Measurements from ENCODE around the gene TNFRSF1B.

The TNFRSF1B gene

DNA sequence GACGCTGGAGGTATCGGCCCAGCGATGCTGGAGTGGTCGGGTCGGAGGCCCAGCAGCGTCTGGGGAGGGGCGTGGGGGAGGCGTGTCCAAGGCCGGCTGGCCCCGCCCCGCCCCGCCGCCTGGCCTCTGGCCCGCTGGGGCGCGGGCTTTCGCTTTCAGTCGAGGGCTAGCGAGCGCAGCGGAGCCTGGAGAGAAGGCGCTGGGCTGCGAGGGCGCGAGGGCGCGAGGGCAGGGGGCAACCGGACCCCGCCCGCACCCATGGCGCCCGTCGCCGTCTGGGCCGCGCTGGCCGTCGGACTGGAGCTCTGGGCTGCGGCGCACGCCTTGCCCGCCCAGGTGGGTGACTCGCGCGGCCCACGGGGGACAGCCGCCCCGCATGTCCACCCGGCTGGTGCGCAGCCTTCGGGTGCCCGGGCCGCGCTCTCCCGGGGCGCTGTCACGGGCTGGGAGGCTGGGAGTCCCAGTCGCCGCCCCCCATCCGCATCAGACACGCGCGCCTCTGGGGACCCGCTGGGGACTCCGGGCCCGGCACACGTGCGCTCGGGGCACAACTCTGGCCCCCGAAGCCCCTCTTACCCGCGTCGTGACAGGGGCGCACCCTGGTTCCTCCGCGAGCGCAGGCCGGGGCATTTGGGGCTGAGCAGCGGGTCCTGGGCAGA lies at the start of gene TNFRSF1B:
TSS of gene TNFRSF1B (plus strand) at position 158 of the 659 bp plus-strand sequence. CDS start at position 259, 101 bp downstream.
- no peak for FAIRE-seq

DNA sequence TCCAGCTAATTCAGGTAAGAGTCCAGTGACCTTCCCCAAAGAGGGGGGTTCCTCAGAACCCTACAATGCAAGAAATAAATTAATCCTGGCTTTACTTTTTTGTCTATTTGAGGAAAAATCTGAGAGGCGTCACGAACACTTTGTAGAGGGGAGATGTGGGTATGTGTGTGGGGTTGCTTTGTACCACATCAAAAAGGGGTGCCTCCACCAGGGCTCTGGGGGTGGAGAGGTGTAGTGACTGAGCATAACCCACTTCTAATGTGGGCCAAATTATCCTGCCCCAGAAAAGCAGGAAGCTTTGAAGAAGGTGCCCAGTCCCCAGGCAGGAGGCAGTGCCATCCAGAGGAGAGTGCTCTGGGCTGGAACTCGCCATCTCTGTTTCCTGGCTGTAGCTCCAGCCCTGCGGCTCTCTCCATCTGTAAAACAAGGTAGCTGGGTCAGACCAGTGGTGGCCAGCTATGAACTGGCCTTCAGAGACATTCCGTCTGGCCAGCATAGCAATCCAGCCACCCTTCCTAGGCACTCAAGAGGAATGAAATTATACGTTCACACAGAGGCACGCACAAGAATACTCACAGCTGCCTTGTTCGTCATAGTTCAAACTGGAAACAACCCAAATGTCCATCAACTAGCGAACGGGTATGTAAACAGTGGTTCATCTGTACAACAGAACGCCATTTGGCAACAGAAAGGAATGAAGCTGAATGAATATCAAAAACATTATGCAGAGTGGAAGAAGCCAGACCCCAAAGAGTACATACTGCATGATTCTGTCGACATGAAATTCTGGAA lies 45.4 kb upstream of the TNFRSF1B start:
- FAIRE-seq: no peak

- FAIRE-seq: no peak
These were observed 43.6 kb upstream of the TNFRSF1B start for GRCh38 chr1:12123172-12123571.

- FAIRE-seq: peak; percentile 94
These were observed 41.9 kb upstream of the TNFRSF1B start for GRCh38 chr1:12124693-12125421.

DNA sequence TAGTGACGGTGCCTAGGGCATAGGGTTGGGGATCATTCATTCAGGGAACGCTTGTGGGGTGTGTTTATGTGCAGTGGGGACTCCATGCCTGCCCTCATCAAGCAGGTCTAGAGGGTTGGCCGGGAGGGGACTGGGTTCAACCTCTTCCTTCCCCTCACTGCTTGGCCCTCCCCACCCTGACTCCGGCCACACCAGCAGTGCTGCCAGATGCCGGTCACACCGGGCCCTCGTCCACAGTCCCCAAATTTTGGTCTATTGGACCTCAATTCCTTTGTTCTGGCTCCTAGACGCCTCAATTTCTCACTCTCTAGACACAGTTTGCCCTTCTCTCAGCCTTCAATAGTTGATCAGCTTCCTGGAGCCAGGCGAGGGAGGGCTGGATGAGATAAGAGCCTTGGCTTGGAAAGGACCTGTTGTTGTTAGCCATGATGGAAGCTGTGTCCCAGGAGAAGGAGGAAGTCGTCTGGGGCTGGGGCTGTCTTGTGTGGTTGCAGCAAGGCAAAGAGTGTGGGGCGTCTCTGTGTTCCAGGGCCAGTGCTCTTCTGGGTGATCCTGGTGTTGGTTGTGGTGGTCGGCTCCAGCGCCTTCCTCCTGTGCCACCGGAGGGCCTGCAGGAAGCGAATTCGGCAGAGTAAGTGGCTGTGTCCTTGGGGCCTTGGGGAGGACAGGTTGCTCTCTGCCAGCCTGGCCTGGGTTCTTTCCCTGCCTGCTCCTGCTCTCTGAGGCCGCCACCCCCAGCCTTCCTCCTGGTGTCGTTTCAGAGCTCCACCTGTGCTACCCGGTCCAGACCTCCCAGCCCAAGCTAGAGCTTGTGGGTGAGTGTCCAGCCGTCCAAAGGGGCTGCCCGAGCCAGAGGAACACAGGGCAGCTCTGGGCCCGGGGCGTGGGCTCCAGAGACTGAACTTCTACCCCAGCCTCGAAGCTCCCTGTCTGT lies 41.1 kb upstream of the TNFRSF1B start:
- FAIRE-seq: no peak

GRCh38 chr1:12126781-12127180 lies 40.0 kb upstream of the TNFRSF1B start:
- no peak for FAIRE-seq

- no peak for FAIRE-seq
These were observed 39.5 kb upstream of the TNFRSF1B start for GRCh38 chr1:12127206-12127810.

GRCh38 chr1:12128120-12128519 lies 38.7 kb upstream of the TNFRSF1B start:
- no peak for FAIRE-seq

DNA sequence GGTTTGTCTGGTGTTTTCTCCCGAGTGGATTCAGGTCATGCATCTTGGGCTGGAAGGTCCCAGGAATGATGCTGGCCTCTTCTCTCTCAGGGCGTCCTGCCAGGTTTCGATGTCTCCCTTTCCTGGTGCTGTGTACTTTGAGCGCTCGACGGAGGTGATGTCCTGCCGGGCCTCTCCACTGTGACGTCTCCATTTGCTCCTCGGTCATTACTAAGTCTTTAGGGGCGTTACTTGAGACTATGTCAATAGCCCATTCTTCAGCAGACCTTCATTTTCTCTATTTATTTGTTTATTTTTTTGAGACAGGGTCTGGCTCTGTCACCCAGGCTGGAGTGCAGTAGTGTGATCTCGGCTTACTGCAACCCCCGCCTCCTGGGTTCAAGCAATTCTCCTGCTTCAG lies 37.2 kb upstream of the TNFRSF1B start:
- FAIRE-seq: no peak

GRCh38 chr1:12130466-12131130 lies 36.2 kb upstream of the TNFRSF1B start:
- FAIRE-seq: no peak

GRCh38 chr1:12132078-12132477 lies 34.7 kb upstream of the TNFRSF1B start:
- no peak for FAIRE-seq

DNA sequence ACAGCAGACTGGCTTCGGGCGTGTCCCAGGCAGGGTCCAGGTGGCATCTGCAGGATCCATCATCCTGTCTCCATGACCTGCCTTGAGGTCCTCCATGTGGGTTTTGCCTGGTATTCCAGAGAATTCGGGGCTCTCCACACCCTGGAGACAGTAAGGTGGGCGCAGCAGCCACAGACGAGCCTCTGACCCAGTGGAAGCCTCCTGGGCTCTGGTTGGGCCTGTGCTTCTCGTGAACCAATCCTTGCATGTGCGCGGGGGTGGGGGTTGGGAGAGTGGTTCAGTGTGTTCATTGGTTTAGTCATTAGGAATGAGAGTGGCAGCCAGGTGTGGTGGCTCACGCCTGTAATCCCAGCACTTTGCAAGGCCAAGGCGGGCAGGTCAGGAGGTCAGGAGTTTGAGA lies 32.1 kb upstream of the TNFRSF1B start:
- FAIRE-seq: no peak

- FAIRE-seq: no peak
These were observed 31.2 kb upstream of the TNFRSF1B start for GRCh38 chr1:12135612-12136011.

DNA sequence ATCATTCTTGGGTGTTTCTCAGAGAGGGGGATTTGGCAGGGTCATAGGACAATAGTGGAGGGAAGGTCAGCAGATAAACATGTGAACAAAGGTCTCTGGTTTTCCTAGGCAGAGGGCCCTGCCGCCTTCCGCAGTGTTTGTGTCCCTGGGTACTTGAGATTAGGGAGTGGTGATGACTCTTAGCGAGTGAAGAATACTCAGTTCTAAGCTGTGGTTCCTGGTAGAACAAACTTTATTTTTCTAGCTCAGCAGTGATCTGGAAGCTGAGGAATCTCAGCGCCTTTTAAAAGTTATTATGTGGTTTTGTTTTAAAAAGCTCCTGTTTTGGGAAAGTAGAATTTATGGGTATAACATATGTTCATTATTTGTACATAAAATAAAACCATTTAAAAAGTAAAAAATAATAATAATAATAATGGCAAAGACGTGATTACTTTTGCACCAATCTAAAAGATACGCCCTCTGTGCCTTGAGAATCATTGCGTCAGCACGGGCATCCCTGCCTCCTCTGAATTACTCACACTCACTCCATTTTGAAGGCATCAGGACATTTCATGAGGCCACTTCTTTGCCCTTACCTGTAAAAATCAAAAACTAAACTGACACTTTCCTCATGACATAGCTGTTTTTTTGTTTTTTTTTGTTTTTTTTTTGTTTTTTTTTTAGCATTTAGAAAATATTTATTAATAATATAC lies 29.7 kb upstream of the TNFRSF1B start:
- no peak for FAIRE-seq

- FAIRE-seq: no peak
These were observed 28.3 kb upstream of the TNFRSF1B start for GRCh38 chr1:12138196-12139168.

GRCh38 chr1:12140016-12140415 lies 26.8 kb upstream of the TNFRSF1B start:
- FAIRE-seq: no peak

GRCh38 chr1:12140515-12141162 lies 26.2 kb upstream of the TNFRSF1B start:
- FAIRE-seq: no peak

- FAIRE-seq: no peak
These were observed 25.5 kb upstream of the TNFRSF1B start for GRCh38 chr1:12141163-12141850.
